ENCODE measurements around the gene DNAJC25.

DNAJC25 gene

GRCh38 chr9:111630182-111630963 is 761 bp upstream of the DNAJC25 start:
- Histone ChIP-seq H3K4me1 (ENCODE audit: control insufficient read depth, insufficient read depth, low read length) (peaks cover 37% of the 10 kb centered on the region), H3K9me3 (ENCODE audit: control insufficient read depth, low read length) (no peaks in the 10 kb centered on the region), H3K4me3 (ENCODE audit: low read length) (peak overlapping the region; percentile 98), H3K9ac (ENCODE audit: low read length) (peak overlapping the region; percentile 96), H3K36me3 (ENCODE audit: control insufficient read depth, insufficient read depth, low read length, severe bottlenecking) (no peaks in the 10 kb centered on the region), H3K27me3 (replicated peaks; ENCODE audit: control insufficient read depth, insufficient read depth, low read length) (no peaks in the 10 kb centered on the region)
- DNase-seq (ENCODE audit: low read depth), result no peak

DNA sequence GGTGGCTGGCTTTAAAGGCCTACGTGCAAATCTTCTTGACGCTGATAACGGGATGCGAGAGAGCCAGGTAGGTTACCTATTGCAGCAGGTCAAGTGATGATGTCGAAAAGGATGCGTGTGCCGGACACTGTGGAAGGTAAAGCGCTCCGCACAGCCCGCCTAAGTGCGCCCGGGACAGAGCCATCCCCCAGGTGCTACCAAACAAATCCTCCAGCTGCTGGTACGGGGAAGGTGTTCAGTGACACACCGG is 245 bp upstream of the DNAJC25 start:
- Histone ChIP-seq H3K9ac (ENCODE audit: low read length) (peak overlapping the region; percentile 96), H3K27me3 (replicated peaks; ENCODE audit: control insufficient read depth, insufficient read depth, low read length) (no peaks in the 10 kb centered on the region), H3K9me3 (ENCODE audit: control insufficient read depth, low read length) (no peaks in the 10 kb centered on the region), H3K36me3 (ENCODE audit: control insufficient read depth, insufficient read depth, low read length, severe bottlenecking) (no peaks in the 10 kb centered on the region), H3K4me3 (ENCODE audit: low read length) (peak overlapping the region; percentile 98), H3K4me1 (ENCODE audit: control insufficient read depth, insufficient read depth, low read length) (peaks cover 41% of the 10 kb centered on the region)
- no peak for DNase-seq (ENCODE audit: low read depth)

DNA sequence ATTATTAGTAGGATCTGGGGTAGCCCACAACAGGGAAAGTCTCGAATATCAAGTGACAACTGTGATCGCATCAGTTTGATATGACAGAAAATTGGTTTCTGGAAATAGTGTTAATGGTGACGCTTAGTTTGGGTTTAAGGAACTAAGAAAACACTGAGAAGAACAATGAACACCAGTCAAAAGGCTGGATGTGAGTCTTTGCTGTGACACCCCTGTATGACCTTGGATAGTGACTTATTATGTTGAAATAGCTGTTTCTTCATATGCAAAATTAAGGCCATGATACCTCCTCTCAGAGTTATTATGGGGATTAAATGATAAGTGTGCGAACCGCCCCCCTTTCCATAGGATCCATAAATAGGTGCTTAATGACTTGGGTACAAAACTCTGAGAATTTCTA is 926 bp downstream of the DNAJC25 start:
- DNase-seq (ENCODE audit: low read depth), result peak; percentile 55

GRCh38 chr9:111632695-111633388 is 1.7 kb downstream of the DNAJC25 start:
- H3K4me3 ChIP-seq (ENCODE audit: low read length), result peak overlapping the region; percentile 98
- H3K9me3 ChIP-seq (ENCODE audit: control insufficient read depth, low read length), result no peaks in the 10 kb centered on the region
- H3K36me3 ChIP-seq (ENCODE audit: control insufficient read depth, insufficient read depth, low read length, severe bottlenecking), result no peaks in the 10 kb centered on the region
- no peak for DNase-seq (ENCODE audit: low read depth)
- no peaks in the 10 kb centered on the region for H3K27me3 ChIP-seq (replicated peaks; ENCODE audit: control insufficient read depth, insufficient read depth, low read length)
- H3K9ac ChIP-seq (ENCODE audit: low read length), result peak overlapping the region; percentile 96
- peaks cover 37% of the 10 kb centered on the region for H3K4me1 ChIP-seq (ENCODE audit: control insufficient read depth, insufficient read depth, low read length)

More for the DNA sequence above, 926 bp downstream of the DNAJC25 start:
- H3K9ac ChIP-seq (ENCODE audit: low read length), result peak overlapping the region; percentile 96
- no peaks in the 10 kb centered on the region for H3K27me3 ChIP-seq (replicated peaks; ENCODE audit: control insufficient read depth, insufficient read depth, low read length)
- H3K4me3 ChIP-seq (ENCODE audit: low read length), result peak overlapping the region; percentile 98
- peaks cover 38% of the 10 kb centered on the region for H3K4me1 ChIP-seq (ENCODE audit: control insufficient read depth, insufficient read depth, low read length)
- no peaks in the 10 kb centered on the region for H3K9me3 ChIP-seq (ENCODE audit: control insufficient read depth, low read length)
- no peaks in the 10 kb centered on the region for H3K36me3 ChIP-seq (ENCODE audit: control insufficient read depth, insufficient read depth, low read length, severe bottlenecking)

- Histone ChIP-seq H3K36me3 (ENCODE audit: control insufficient read depth, insufficient read depth, low read length, severe bottlenecking) (no peaks in the 10 kb centered on the region), H3K9ac (ENCODE audit: low read length) (no peak overlapping the region), H3K9me3 (ENCODE audit: control insufficient read depth, low read length) (no peaks in the 10 kb centered on the region), H3K27me3 (replicated peaks; ENCODE audit: control insufficient read depth, insufficient read depth, low read length) (no peaks in the 10 kb centered on the region), H3K4me3 (ENCODE audit: low read length) (peak overlapping the region; percentile 98), H3K4me1 (ENCODE audit: control insufficient read depth, insufficient read depth, low read length) (peaks cover 37% of the 10 kb centered on the region)
- DNase-seq (ENCODE audit: low read depth), result no peak
Observed at GRCh38 chr9:111633389-111633736, 2.2 kb downstream of the DNAJC25 start.

GRCh38 chr9:111634860-111635259 is 3.7 kb downstream of the DNAJC25 start:
- DNase-seq (ENCODE audit: low read depth), result no peak
- no peaks in the 10 kb centered on the region for H3K9me3 ChIP-seq (ENCODE audit: control insufficient read depth, low read length)

GRCh38 chr9:111637421-111637950 is 6.4 kb downstream of the DNAJC25 start:
- no peak overlapping the region for H3K4me3 ChIP-seq (ENCODE audit: low read length)

More at GRCh38 chr9:111634860-111635259, 3.7 kb downstream of the DNAJC25 start:
- Histone ChIP-seq H3K36me3 (ENCODE audit: control insufficient read depth, insufficient read depth, low read length, severe bottlenecking) (no peaks in the 10 kb centered on the region), H3K4me1 (ENCODE audit: control insufficient read depth, insufficient read depth, low read length) (peaks cover 37% of the 10 kb centered on the region), H3K9ac (ENCODE audit: low read length) (no peak overlapping the region), H3K27me3 (replicated peaks; ENCODE audit: control insufficient read depth, insufficient read depth, low read length) (no peaks in the 10 kb centered on the region), H3K4me3 (ENCODE audit: low read length) (no peak overlapping the region)

GRCh38 chr9:111644195-111644772 is 13.2 kb downstream of the DNAJC25 start:
- no peak for DNase-seq (ENCODE audit: low read depth)
- peaks cover 6% of the 10 kb centered on the region for H3K4me1 ChIP-seq (ENCODE audit: control insufficient read depth, insufficient read depth, low read length)
- no peaks in the 10 kb centered on the region for H3K9me3 ChIP-seq (ENCODE audit: control insufficient read depth, low read length)
- H3K27me3 ChIP-seq (replicated peaks; ENCODE audit: control insufficient read depth, insufficient read depth, low read length), result no peaks in the 10 kb centered on the region
- no peak overlapping the region for H3K4me3 ChIP-seq (ENCODE audit: low read length)
- H3K36me3 ChIP-seq (ENCODE audit: control insufficient read depth, insufficient read depth, low read length, severe bottlenecking), result peaks cover 33% of the 10 kb centered on the region
- no peak overlapping the region for H3K9ac ChIP-seq (ENCODE audit: low read length)

More at GRCh38 chr9:111637421-111637950, 6.4 kb downstream of the DNAJC25 start:
- Histone ChIP-seq H3K9ac (ENCODE audit: low read length) (no peak overlapping the region), H3K9me3 (ENCODE audit: control insufficient read depth, low read length) (no peaks in the 10 kb centered on the region), H3K36me3 (ENCODE audit: control insufficient read depth, insufficient read depth, low read length, severe bottlenecking) (no peaks in the 10 kb centered on the region), H3K27me3 (replicated peaks; ENCODE audit: control insufficient read depth, insufficient read depth, low read length) (no peaks in the 10 kb centered on the region), H3K4me1 (ENCODE audit: control insufficient read depth, insufficient read depth, low read length) (peaks cover 28% of the 10 kb centered on the region)
- DNase-seq (ENCODE audit: low read depth), result no peak

DNA sequence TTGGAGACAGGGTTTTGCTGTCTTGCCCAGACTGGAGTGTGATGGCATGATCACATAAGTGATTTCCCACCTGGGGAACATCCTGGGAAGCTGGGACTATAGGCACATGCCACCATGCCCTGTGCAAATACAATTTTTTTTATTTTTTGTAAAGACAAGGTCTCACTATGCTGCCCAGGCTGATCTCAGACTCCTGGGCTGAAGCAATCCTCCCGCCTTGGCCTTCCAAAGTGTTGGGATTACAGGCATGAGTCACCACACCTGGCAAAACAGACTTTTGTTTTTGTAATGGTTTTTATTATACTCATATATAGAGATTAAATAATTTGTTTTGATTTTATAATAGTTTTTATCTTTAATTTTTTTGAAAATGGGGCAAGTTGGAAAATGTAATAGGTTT is 14.7 kb downstream of the DNAJC25 start:
- Histone ChIP-seq H3K4me1 (ENCODE audit: control insufficient read depth, insufficient read depth, low read length) (peaks cover 6% of the 10 kb centered on the region), H3K9me3 (ENCODE audit: control insufficient read depth, low read length) (no peaks in the 10 kb centered on the region), H3K4me3 (ENCODE audit: low read length) (no peak overlapping the region), H3K27me3 (replicated peaks; ENCODE audit: control insufficient read depth, insufficient read depth, low read length) (no peaks in the 10 kb centered on the region), H3K9ac (ENCODE audit: low read length) (no peak overlapping the region), H3K36me3 (ENCODE audit: control insufficient read depth, insufficient read depth, low read length, severe bottlenecking) (peaks cover 47% of the 10 kb centered on the region)
- no peak for DNase-seq (ENCODE audit: low read depth)

- H3K27me3 ChIP-seq (replicated peaks; ENCODE audit: control insufficient read depth, insufficient read depth, low read length), result no peaks in the 10 kb centered on the region
- no peaks in the 10 kb centered on the region for H3K9me3 ChIP-seq (ENCODE audit: control insufficient read depth, low read length)
- peaks cover 47% of the 10 kb centered on the region for H3K36me3 ChIP-seq (ENCODE audit: control insufficient read depth, insufficient read depth, low read length, severe bottlenecking)
- no peak for DNase-seq (ENCODE audit: low read depth)
- no peak overlapping the region for H3K9ac ChIP-seq (ENCODE audit: low read length)
- peaks cover 6% of the 10 kb centered on the region for H3K4me1 ChIP-seq (ENCODE audit: control insufficient read depth, insufficient read depth, low read length)
- no peak overlapping the region for H3K4me3 ChIP-seq (ENCODE audit: low read length)
Observed at GRCh38 chr9:111646417-111646816, 15.3 kb downstream of the DNAJC25 start.

GRCh38 chr9:111648066-111648465 is 16.9 kb downstream of the DNAJC25 start:
- peak; percentile 22 for DNase-seq (ENCODE audit: low read depth)
- Histone ChIP-seq H3K9ac (ENCODE audit: low read length) (peak overlapping the region; percentile 25), H3K4me3 (ENCODE audit: low read length) (no peak overlapping the region), H3K9me3 (ENCODE audit: control insufficient read depth, low read length) (no peaks in the 10 kb centered on the region), H3K36me3 (ENCODE audit: control insufficient read depth, insufficient read depth, low read length, severe bottlenecking) (peaks cover 47% of the 10 kb centered on the region), H3K27me3 (replicated peaks; ENCODE audit: control insufficient read depth, insufficient read depth, low read length) (no peaks in the 10 kb centered on the region), H3K4me1 (ENCODE audit: control insufficient read depth, insufficient read depth, low read length) (peaks cover 3% of the 10 kb centered on the region)
